GM21528 (cell line): Measurements from ENCODE around the gene GAS7.
"Not testable (repeated sequence)": the region's sequence is repeated elsewhere in the genome, so short reads cannot be mapped to it uniquely, and the experiment has no call there.

Source experiments
- ATAC-seq: cut with Tn5 transposase; IDR thresholded peaks from one replicate; pipeline ENCODE4 v1.9.1; 2021; ENCODE audit warnings: mild to moderate bottlenecking, moderate library complexity; ENCODE audit not compliant: unreplicated experiment, low FRiP score

Gene GAS7

DNA sequence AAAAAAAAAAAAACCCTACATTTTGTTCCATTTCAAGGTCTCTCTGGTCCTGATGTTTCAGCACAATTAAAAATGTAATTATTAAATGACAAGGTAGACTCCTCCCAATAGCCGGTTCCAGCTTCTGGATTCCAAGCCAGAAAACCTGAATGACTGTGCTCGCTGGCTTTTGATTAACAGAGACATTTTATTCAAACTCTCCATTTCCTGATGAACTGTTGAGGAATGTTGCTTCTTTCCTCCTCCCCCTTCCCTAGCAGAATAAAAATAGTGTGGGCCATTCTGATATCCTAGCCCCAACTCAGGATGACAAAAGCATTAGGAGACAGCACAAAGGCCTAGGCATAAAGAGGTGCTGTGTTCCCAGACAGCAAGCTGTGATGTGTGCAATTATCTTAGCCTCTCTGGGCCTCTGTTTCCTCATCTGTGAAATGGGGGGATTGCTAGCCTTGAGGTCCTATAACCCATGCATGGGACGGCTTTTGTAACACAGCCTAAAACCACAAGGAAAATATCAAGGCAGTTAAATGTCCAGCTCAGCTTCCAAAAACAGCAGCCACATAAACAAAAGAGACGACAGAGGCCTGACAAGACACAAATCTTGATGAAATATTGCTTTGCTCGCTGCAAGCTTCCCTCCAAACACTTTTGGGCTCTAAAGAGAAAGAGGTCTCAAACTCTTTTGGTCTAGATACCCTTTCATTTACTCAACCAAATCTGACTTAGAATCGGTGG, 166.1 kb downstream of the GAS7 start:
- no peak for ATAC-seq

GRCh38 chr17:10031606-10032005, 166.8 kb downstream of the GAS7 start:
- ATAC-seq: no peak

DNA sequence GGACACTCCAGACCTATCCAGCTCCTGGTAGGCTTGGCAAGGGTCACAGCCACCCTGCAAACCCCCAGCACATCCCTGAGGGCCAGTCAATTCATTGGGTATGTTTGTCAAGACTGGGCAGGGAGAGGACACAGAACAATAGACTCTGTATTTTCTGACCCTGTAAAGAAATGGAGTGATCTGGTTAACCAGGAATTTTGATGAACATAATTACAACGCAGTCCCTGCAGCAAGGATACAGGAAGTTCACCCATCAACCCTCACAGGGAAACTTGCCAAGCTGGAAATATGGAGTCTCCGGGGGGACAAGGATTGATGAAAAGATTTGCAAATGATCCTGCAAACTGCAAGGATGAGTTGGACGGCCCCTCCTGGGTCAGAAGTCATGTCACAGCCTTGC, 167.3 kb downstream of the GAS7 start:
- ATAC-seq: no peak

DNA sequence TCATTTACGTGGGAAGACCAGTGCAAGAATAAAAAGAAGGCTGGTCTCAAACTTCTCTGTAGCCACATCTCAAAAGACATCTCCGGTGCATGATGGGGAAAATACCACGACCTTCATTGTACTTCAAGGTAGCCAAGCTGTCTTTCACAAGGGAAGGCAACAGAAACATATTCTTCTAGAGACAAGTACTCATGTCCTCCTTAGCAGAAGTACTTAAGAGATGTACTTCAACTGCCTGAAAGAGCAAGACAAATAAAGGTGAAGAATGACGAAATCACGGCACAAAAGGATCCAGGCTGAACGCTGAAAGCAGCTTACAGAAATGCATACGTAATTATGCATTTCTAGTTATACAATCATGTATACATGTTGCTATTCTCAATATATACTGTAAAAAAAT, 169.3 kb downstream of the GAS7 start:
- no peak for ATAC-seq

DNA sequence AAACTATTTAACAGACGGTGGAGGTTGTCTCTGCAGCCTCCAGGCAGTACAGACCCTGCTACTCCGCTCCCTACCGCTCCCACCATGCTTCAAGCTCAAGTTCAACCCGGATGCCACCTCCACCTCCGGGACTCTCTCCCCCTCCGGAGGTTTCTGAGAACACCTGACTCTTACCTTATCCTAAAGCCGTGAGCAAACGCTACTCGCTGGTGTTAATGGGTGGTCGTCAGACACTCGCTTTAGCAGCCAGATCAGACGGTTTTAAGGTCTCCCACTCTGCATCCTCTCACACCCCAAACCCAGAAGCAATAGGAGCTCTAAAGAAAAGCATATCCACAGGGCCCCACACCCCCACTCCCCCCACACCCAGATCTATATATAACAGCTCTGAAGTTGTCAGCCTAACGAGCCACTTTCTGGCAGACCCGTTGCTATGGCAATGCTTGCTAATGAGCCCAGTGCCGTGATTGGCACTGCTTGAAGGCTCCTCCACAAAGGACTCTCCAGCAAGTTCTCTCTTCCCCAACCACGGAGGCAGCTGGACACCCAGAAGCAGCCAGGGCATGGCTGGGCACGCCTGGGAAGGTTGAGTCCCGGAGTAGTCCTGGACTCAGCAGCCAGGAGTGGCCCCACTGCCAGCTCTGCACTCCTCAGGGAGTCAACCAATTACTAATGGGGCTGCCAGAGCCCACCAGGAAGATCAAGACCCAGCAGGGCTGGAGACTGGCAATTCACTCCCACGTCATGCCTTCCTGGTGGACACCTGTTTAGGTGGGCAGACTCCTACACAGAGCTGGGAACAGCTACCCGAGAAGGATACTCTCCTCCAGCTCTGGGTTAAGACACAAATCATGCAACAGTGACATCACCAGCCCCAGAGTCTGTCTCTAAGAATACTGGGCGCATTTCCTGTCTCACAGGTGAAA, 172.2 kb downstream of the GAS7 start:
- no peak for ATAC-seq

- ATAC-seq: no peak
Observed at GRCh38 chr17:10025224-10025623, 173.2 kb downstream of the GAS7 start.

DNA sequence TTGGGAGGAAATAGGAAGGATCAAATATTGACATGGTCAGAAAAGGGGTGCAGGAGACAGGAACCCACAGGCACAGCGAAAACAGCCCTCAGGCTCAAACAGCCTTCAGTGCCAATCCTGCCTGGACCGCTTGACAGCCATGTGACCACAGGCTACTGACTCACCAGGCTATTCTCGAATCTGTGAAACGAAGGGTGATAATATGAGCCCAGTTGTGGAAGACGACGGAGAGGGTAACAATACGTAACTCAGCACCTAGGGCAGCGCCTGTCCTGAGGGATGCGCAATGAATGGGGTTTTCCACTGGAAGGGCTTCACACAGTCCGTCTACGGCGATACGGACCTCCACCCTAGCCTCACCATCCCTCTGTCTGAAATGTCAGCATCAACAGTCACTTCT, 176.0 kb downstream of the GAS7 start:
- ATAC-seq: no peak

DNA sequence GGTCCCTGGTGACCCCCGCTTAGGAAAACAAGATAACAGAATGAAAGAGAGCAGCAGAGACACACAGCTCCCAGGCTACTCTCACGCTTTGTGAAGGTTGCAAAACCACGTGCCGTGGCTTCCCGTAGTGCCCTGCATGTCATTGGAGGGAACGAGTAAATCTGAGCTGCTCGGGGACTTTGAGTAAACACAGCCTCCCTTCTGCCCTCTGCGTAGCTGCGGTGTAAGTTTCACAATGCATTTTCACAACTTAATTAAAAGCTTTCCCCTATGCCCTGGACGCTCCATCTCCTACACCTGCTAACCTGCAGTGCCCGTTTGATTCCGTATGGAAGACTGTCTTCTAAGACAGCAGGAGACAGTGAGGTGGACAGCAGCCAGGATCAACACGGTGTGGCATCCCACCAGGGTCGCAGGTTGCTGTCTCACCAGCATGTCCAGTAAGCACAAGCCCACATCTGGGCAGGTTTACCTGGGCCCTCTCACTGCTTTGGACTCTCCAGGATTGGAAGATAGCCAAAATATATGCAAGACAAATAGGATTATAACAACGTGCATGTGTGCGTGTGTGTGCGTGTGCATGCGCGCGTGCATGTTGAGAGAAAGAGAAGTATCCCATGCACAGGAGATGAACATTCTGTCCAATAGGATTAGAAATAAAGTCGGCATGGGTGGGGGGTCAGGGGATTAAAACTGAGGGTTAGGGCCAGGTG, 177.0 kb downstream of the GAS7 start:
- no peak for ATAC-seq

- no peak for ATAC-seq
Observed at GRCh38 chr17:10019941-10020451, 178.4 kb downstream of the GAS7 start.

DNA sequence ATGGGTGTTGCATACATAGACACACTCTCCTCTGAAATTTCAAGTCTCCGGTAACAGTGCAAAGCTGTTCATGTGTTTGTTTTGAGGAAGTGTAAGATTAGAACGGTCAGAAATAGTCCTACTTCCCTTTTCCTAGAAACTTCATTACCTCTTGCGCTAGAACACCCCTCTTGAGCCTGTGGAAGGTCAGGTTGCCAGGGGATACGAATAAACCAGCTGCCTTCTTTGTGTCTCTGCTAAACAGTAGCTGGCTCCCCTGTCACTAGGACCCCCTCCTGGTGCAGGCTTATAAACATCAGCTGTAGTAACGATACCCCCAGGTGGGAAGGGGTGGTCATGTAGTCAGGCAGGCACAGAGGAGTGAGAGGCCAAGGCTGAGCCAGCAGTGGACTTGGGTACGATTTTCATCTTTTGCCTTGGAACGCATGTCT, 179.9 kb downstream of the GAS7 start:
- no peak for ATAC-seq

GRCh38 chr17:10016958-10017570, 181.3 kb downstream of the GAS7 start:
- not testable (repeated sequence) for ATAC-seq

GRCh38 chr17:10013365-10014112, 184.9 kb downstream of the GAS7 start:
- ATAC-seq: peak; percentile 78

DNA sequence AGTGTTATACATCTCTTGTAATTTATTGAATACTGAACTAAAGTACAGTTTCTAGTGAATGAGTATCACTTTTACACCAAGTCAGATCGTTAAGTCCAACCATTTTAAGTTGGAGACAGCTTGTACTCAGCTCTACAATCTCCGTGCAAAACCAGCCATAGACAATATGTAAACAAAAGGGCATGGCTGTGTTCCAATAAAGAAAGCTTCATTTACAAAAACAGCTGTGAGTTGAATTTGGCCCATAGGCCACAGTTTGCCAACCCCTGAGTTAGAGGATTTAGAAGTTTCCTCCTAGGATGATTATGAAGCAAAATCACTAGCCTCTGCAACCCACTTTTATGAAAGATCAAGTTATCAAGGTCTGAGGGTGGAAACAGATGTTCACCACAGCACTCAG, 187.7 kb downstream of the GAS7 start:
- ATAC-seq: no peak

- ATAC-seq: no peak
Observed at GRCh38 chr17:10003705-10004104, 194.7 kb downstream of the GAS7 start.

DNA sequence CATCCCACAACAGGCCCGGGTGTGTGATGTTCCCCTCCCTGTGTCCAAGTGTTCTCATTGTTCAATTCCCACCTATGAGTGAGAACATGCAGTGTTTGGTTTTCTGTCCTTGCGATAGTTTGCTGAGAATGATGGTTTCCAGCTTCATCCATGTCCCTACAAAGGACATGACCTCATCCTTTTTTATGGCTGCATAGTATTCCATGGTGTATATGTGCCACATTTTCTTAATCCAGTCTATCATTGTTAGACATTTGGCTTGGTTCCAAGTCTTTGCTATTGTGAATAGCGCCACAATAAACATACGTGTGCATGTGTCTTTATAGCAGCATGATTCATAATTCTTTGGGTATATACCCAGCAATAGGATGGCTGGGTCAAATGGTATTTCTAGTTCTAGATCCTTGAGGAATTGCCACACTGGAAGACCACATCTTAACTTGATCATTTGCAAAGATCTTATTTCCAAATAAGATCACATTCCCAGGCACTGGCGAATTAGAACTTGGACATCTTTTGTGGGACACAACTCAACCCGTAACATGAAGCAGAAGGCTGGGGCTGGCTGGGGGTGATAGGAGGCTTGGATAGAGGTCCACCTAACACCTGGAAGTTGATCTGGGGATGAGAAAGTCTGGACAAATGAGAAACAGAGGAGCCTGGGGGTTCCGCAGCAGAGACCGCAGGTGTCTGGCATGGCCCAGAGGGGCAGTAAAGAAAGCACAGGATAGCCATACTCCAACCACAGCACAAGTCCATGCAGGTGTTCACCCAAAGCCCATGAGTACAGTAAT, 195.6 kb downstream of the GAS7 start:
- ATAC-seq: not testable (repeated sequence)

- no peak for ATAC-seq
Observed at GRCh38 chr17:10001306-10001873, 197.0 kb downstream of the GAS7 start.

DNA sequence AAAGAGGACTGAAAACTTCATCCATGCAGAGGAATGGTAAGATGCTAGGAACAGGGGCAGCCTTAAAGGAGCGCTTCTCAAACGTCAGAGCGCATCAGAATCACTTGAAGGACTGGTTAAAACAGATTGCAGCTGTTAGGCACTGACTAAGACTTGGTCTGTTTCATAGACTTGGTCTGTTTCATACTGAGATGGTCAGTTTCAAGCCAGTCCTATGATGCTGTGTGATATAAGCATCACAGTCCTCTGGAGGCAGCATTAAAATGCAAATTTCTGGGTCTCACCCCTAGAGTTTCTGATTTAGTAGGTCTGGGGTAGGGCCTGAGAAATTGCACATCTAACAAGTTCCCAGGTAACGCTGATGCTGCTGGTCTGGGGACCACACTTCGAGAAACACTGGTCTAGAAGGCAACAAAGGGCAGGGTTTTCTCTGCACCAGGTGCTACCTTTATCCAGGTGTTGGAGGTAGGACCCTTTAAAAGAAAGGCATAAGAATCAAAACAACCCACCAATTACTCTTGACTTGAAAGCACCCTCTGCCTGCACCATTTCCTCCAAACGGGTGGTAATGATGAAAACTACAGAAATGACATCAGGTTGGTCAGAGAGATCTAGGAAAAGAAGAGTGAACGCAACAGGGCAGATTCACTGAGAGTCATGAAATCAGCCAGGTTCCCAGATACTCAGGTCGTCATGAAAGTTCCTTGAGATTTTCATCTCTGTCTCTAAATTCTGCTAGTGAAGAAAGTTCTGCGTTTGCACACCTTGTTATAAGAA, 198.3 kb downstream of the GAS7 start:
- peak; percentile 60 for ATAC-seq

GRCh38 chr17:9998060-9998459, 200.3 kb downstream of the GAS7 start:
- no peak for ATAC-seq
